Smooth muscle cell of the brain vasculature (primary cell): ENCODE data around the gene TTC19.
"Not testable (repeated sequence)": the region's sequence is repeated elsewhere in the genome, so short reads cannot be mapped to it uniquely, and the experiment has no call there.

Experiments
- DNase-seq: peaks from one replicate; pipeline ENCODE4 v3.0.0-alpha.2; 2012; ENCODE audit warnings: low read depth, low spot score

The TTC19 gene

DNA sequence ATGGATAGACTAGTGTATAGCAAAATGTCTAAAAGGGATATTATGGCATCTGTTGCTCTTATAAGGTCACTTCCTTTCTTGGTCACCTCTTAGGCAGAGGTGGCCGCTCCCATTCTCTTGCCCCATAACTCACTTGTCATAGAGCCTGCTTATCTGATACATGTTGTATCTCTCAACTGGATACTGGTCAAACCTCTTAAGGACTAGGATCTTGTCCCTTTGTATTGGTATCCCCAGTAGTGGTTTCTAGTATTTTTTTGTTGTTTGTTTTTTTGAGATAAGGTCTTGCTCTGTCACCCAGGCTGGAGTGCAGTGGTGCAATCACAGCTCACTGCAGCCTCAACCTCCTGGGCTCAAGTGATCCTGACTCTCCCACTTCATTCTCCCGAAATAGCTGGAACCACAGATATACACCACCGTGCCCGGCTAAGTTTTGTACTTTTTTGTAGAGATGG lies 27.1 kb upstream of the TTC19 start:
- DNase-seq: no peak

DNA sequence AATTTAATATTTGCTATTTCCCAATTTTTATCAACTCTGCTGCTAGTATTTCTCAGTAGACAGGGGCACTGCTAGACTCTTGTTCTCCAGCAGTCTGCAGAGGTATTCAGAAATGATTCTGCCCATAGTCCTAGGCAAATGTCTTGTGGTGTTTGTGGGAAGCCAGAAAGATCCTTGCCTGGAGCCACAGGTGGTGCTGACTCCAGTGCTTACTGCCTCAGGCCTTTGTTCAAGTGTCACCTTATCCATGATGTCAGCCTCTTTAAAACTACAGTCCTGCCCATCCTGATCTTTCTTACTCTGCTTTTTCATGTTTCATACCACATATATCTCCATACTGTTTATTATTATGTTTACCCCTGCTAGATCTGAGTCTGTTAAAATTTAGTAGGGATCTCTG lies 26.6 kb upstream of the TTC19 start:
- DNase-seq: no peak

DNA sequence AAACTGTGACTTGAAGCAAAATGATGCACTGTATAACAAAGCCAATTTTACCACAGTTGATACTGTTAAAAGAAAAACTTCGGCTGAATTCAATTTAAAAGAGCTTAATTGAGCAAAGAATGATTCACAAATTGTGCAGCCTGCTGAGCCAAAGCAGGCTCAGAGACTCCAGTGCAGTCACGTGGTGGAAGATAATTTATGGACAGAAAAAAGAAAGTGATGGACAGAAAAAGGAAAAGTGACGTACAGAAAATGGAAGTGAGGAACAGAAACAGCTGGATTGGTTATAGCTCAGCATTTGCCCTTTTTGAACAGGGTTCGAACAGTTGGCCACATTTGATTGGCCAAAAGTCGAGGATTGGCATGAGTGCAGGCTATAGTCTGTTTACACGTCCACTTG lies 25.8 kb upstream of the TTC19 start:
- no peak for DNase-seq

DNA sequence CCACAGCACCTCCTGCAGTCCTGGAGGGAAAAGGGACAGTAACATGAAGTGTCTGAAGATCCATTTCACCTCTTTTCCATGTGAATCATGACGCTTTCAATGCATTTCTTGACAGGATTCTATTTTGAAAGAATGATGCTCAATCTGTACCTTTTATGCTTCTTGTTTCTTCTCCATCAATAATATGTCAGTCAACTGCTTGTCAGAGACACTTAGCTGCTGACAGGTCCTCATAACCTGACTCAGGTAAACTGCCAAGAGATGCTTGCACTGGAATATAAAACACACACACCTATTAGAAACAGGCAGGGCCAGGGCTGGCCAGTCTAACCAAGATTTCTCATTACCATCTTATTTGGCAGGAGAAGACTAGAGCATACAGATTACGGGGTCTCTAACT lies 21.7 kb upstream of the TTC19 start:
- no peak for DNase-seq

DNA sequence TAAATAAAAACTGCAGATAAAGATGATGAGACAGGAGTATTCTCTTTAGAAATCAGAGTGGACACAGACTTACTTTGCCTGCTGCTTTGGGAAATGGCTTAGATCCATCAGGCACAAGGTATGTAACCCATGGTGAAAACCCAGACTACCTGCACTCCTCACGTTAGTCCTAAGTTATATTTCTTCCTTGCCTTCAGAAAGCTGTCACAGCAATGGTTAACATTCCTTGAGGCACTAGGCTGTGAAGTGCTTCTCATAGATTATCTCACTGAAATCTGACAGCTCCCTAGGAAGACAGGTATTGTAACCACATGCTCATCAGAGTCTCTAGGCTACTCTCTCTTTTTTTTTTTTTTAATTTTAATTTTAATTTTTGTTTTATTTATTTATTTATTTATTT lies 21.0 kb upstream of the TTC19 start:
- DNase-seq: no peak

DNA sequence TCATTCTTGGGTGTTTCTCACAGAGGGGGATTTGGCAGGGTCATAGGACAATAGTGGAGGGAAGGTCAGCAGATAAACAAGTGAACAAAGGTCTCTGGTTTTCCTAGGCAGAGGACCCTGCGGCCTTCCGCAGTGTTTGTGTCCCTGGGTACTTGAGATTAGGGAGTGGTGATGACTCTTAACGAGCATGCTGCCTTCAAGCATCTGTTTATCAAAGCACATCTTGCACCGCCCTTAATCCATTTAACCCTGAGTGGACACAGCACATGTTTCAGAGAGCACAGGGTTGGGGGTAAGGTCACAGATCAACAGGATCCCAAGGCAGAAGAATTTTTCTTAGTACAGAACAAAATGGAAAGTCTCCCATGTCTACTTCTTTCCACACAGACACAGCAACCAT lies 20.6 kb upstream of the TTC19 start:
- DNase-seq: not testable (repeated sequence)

DNA sequence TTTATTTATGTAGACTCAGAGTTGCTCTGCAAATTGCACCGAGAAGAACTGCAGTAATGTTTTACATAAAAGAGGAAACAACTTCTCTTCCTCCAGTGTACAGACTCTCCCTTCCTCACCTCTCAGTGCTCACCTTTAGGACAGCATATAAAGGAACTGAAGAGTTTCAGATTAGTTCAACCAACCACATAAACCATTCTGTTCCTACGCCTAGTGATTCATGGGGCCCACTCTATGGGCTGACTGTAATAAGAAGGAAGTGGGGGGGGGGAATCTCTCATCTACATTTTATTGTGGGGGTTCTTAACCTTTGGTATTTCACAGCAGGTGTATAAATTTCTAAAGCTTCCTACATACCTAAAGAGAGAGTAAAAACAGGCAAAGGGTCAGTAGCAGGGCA lies 18.4 kb upstream of the TTC19 start:
- no peak for DNase-seq

DNA sequence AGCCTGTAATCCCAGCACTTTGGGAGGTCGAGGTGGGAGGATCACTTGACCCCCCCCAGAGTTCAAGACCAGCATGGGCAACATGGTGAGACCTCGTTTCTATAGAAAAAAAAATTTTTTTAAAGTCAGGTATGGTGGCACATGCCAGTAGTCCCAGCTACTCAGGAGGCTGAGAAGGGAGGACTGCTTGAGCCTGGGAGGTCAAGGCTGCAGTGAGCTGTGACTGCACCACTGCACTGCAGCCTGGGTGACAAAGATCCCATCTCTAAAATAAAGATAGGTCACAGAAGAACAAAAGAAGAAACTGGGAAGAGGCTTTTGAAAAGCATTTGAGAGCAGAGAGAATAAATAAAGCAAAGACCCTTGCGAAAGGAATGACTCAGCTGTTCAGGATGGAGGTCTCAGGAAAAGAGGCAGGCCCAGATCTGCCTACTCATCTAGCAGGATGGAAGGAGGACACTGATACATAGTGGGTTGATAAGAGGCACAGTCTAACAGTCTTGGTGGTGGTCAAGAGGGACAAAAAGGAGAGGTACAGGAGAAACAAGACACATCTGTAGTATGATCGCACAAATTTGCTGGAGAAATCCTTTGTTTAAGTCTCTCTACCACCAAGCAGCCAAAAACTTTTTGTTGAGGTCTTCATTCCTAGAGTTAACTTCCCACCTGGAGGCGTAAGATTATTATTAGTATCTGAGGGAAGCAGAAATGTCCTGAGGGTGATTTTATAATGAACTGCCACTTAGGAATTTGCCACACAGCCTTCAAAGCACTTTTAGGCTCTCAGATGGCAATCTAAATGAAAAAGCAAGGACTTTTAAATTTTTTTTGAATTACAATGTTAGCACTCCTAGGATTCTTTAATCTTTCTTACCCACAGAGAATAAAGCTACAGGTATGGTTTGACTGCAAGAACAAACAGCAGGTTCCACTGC lies 17.7 kb upstream of the TTC19 start:
- DNase-seq: no peak

DNA sequence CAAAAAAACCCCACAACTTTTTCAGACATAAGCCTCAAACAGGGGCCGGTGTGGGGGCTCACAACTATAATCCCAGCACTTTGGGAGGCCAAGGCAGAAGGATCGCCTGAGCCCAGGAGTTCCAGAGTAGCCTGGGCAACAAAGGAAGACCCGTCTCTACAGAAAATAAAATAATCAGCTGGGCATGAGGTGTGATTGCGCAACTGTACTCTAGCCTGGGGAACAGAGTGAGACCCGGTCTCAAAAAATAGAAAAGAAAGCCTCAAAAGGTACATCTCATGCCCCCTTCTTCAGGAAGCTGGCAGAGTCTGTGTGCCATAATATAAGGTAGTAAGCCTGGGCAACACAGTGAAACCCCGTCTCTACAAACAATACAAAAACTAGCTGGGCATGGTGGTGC lies 3.3 kb upstream of the TTC19 start:
- no peak for DNase-seq

DNA sequence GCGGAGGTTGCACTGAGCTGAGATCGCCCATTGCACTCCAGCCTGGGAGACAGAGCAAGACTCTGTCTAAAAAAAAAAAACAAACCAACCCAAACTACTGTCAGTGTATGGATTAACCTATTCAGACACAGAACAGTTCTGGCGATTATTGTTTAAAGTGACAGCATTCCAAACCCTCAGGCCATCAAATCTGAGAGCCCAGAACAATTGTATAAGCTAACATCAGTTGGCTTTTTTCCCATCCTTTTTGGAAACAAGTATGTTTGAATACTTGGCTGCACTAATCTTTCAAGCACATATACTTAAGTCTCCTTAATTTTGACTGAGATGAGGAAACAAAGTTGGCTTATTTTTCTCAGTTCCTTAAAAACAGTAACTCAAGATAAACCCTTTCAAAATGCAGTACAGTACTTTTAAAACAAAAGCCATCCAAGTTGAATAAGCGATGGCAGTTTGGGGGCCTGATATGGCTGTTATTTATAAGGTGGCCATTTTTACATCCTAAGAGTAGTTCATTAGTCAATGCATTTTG lies 1.5 kb upstream of the TTC19 start:
- DNase-seq: no peak

DNA sequence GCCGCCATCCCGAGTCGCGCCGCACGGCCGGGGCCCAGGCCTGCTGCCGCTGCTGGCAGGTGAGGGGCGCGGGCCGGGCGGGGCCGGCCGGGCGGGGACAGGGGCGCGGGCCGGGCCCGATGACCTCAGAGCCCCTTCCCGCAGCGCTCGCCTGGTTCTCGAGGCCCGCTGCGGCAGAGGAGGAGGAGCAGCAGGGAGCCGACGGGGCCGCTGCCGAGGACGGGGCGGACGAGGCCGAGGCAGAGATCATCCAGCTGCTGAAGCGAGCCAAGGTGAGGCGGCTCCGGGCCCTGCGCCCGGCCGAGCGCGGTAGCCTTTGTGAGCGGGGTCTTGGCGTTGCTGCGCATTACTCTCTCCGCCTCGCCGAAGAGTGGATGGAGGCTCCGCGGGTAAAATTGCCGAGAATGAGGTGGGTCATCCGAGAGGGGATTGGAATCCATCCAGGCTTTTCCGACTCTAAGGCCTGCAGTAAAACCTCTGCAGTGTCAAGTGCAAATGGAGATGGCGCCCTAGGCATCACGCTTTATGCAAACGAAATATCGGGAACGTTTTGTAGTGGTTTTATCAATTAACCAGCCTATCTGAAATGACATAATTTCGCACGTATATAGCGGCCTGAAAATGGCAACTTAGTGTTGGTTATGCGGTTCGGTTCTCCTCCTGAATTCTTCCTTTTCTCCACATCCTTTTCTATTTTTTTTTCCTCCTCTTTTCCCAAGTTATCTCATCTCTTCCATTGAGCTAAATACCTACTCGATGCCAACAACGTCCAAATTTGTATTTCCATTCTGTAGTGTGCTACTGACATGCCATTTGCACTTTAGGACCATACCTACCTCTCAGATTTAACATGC lies 577 bp downstream of the TTC19 start:
- no peak for DNase-seq

DNA sequence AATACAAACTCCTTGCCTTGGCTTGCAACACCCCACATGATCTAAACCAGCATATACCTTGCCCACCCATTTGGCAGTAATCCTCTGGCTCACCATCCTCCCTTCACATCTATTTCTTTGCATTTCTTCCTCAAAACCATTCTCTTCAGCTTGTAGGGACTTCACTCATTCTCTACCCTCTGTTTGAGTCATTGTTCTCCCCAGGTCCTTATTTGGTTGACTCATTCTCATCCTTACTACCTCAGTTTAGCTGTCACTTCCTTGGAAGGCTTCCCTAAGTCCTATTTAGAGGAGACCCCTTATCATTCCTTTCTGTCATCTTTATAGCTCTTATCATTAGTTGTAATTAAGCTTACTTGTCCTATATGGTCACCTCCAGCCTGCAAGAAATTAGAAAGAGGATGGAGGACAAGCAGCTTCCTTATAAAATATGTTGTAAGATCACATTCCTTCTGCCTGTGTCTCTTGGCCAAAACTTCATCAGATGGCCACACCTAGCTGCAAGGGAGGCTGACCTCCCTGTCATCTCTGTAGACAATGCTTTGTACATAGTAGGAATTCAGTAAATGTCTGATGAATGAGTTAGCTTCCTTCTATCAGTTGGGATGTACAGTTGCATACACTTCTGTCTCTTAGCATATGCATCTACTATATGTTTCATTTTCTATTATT lies 1.7 kb downstream of the TTC19 start:
- no peak for DNase-seq

DNA sequence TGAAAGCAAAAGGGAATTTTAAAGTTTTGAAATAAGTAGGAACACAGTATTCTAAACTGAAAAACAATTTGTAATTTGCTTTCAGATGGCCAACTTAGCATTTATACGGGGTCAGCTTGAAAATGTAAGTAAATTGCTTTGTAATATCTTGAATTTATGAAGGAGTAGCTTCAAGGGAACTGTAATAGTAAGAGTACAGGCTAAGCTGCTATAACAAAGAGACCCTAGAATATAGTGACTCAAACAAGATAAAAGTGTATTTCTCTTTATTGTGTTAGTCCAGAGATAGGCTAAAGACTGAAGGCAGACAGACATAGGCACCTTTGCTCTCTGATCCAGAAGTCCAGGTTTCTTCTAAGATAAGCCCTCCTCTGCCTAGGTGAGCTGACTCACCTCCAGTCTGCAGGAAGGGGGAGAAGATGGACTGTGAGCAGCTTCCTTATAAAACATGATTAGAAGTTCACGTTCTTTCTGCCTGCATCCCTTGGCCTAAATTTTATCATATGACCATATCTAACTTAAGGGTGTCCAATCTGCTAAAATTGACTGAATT lies 3.2 kb downstream of the TTC19 start:
- DNase-seq: no peak

DNA sequence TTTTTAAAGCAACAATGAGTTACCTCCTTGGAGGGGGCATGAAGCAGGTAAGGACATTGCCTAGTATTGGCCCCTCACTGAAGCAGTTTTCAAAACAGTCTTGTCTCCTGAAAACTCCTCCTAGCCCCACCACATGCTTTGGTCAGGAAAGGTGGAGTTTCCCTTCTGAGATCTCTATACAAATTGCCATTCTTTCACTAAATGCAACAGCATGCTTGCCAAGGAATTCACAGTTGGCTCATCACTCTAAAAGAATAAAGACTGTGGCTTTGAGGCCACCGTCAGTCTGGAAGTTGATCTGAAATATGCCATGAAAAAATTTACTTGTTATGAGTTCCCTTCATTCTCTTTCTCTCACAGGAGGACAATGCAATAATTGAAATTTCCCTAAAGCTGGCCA lies 4.2 kb downstream of the TTC19 start:
- no peak for DNase-seq

DNA sequence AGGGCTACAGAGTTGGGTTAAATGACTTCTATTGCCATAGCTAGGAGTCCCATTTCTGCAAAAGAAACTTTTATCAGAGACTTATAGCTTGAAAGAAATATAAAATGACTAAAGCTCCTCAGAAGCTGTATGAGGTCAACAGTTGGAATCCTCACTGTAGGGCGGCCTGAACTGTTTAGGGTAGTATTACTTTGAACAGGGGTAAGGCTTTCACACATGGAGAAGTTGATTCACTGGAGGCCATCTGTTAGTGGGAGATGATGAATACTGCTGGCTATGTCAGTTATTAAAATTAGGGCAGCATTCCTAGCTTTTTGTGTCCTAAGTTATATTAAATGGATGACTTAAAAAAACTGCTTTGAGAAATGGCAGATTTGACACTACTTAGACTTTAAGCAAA lies 6.0 kb downstream of the TTC19 start:
- DNase-seq: no peak

DNA sequence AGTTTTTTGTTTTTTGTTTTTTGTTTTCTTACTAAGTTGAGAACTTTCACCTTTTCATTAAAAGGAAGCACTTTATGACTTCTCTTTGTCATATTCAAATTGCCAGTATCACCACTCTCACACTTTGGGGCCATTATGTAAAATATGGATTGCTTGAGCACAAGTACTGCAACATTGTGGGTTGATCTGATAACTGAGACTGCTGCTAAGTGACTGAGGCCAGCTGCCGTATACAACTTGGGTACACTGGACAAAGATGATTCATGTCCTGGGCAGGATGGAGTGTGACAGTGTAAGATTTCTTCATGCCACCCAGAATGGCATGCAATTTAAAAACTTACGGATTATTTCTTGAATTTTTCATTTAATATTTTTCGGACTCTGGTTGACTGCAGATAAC lies 7.8 kb downstream of the TTC19 start:
- no peak for DNase-seq

DNA sequence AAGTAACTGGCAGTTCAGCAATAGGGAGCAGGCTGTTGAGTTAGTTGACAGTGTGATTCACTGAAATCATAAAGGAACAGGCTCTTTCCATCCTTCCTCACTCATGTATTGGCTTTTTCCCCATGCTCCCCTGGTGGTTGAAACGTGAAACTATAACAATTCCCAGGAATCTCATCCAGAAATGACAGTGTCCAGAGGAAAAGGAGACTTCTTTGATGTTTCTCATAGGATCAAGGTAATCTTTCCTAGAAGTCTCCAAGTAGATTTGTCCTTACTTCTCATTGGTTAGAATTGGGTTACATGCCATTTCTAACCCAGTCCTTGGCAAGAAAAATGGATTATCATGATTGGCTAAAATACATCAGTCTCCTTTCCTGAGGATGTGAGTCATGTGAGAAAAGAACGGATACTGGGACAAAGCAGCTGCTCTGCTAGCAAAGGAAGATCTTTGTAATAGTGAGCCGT lies 14.4 kb downstream of the TTC19 start:
- peak; percentile 45 for DNase-seq

DNA sequence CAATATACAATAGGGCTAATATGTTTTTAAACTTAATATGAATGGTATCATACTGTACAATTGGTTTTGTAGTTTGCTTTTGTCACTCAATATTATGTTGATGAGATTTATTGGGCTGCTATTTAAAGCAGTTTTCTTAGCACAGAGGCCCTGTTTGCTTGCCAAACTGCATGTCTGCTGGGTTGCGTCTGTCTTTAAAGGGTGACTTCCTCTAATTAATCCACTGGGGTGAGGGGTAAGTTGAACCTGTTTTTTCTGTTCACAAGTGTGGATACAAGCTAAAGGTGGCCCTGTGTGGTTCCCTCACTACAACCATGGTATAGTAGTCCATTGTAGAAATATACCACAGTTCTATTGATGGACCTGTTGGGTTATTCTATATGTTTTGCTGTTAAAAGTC lies 19.7 kb downstream of the TTC19 start:
- DNase-seq: no peak

DNA sequence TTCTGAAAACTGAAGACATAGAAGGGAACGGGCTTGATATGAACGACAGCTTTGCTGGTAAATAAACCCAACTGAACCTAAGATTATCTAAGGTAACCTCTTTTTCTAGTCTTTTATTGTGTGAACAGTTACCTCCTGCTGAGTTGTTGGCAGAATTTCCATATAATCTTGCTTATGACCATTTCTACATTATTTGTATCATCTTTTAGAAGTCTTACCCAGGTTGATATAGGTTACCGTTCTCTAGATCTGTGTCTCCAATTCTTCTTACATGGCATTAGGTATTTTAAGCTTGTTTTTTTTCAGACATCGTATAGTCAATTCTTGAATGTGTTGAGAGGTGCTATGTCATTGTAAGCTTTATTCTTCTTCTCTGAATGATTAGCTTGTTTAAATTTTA lies 24.3 kb downstream of the TTC19 start:
- no peak for DNase-seq

DNA sequence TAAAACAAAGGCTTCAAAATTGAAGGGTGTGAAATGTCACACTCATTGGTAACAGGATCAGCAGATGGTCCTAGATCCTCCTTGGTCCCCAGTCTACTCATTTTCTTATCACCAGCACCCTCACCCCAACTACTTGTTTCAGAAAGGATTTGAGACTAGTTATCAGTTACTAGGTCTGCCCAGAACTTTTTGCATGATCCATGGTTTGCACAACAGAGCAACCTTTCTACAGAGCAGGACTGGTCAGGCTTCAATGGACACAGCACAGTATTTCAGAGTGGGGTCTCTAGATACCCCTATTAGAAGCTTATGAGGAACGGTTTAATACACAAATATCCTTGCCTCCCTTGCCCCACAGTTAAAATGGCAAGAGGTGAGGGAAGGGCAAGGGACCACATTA lies 25.6 kb downstream of the TTC19 start:
- no peak for DNase-seq

DNA sequence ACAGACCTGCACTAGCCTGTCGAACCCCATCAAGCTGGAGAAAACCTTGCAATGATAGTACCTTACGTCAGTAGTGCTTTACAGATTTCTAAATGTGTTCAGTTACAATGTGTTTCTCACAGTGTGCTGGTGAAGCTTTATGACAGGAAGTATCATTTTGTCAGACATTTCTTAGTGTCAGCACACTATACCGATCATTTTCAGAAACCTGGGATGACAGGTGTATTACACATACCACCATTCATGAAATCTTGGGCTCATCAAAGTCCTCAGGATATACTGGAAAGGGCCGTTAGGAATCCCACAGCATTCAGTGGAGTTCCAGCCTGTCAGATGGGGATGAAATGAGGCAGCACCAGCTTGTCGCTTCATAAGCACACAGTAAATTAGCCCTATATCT lies 27.3 kb downstream of the TTC19 start:
- no peak for DNase-seq
